ENCODE measurements around the gene ARHGAP22.

ARHGAP22 gene

DNA sequence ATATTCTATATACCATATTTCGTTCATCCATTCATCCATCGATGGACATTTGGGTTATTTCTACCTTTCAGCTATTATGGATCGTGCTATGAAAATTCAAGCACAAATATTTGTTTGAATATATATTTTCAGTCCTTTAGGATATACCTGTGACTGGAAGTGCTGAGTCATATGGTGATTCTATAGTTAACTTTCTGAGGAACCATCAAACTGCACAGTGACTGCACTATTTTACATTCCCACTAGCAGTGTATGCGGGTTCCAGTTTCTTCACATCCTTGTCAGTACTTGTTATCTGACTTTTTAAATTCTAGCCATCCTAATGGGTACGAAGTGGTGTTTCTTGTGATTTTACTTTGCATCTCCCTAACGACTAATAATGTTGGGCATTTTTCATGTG lies 194.4 kb downstream of the ARHGAP22 start:
- Histone ChIP-seq H4K8ac (ENCODE audit: low read length) (no peak overlapping the region), H3K23ac (ENCODE audit: low read length in 2 of 2) (no peak overlapping the region), H3K27me3 (ENCODE audit: control insufficient read depth in 1 of 2, insufficient read depth in 1 of 2, low read length in 2 of 2) (no peaks in the 10 kb centered on the region), H2BK5ac (ENCODE audit: low read depth, low read length, poor library complexity, severe bottlenecking) (no peak overlapping the region), H3K27ac (ENCODE audit: low read length, poor library complexity, severe bottlenecking) (no peak overlapping the region), H4K91ac (ENCODE audit: low read length) (no peak overlapping the region), H3K9ac (ENCODE audit: low read length) (no peak overlapping the region), H2AK5ac (ENCODE audit: low read length, severe bottlenecking) (no peak overlapping the region), H3K79me1 (replicated peaks; ENCODE audit: low read length, poor library complexity, severe bottlenecking) (peaks cover 9% of the 10 kb centered on the region), H3K18ac (ENCODE audit: low read depth in 1 of 2, low read length in 2 of 2) (no peak overlapping the region), H3K9me3 (ENCODE audit: control insufficient read depth, low read length) (peaks cover 27% of the 10 kb centered on the region), H3K4me3 (ENCODE audit: insufficient read depth in 1 of 2, low read depth in 1 of 2, low read length in 2 of 2) (no peak overlapping the region), H3K36me3 (ENCODE audit: control insufficient read depth in 1 of 2, insufficient read depth in 2 of 2, low read depth in 1 of 2, low read length in 2 of 2) (peaks cover 0 to 45% of the 10 kb centered on the region in 2 experiments), H2BK120ac (ENCODE audit: low read depth, low read length) (no peak overlapping the region), H3K4me2 (ENCODE audit: low read length, poor library complexity, severe bottlenecking) (no peak overlapping the region), H3K14ac (ENCODE audit: low read length in 2 of 2) (no peak overlapping the region), H3K4me1 (ENCODE audit: control insufficient read depth, insufficient read depth, low read depth, low read length) (peaks cover 2% of the 10 kb centered on the region), H2AFZ (ENCODE audit: low read depth, low read length) (no peak overlapping the region), H2BK15ac (ENCODE audit: low read depth, poor library complexity, severe bottlenecking) (no peak overlapping the region), H2BK12ac (ENCODE audit: low read length in 2 of 2) (no peak overlapping the region), H3K4ac (ENCODE audit: low read depth in 1 of 2, low read length in 2 of 2) (no peak overlapping the region)
- DNase-seq: no peak
- WGBS: 97% methylated on average over 3 of the region's 6 CpGs

DNA sequence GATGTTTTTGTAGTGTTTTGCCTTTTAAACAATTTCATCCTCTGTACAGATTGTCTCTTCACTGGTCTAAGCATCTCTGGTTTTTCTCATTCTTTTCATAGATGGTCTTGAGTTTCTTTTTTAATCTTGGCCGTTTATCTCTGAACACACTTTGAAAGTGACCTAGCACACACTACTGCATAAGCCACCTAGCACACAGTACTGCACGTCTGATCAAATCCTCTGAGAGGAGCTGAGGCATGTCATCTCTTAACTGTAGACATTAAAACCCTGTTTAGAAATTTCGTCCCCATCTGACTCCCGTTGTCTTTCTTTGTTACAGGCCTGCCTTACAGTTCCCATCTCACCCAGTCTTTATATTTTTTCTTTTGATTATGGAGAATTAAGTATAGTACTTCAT lies 198.2 kb downstream of the ARHGAP22 start:
- Histone ChIP-seq H2AK5ac (ENCODE audit: low read length, severe bottlenecking) (no peak overlapping the region), H2BK12ac (ENCODE audit: low read length in 2 of 2) (no peak overlapping the region), H3K9ac (ENCODE audit: low read length) (no peak overlapping the region), H3K14ac (ENCODE audit: low read length in 2 of 2) (no peak overlapping the region), H3K4me2 (ENCODE audit: low read length, poor library complexity, severe bottlenecking) (no peak overlapping the region), H3K23ac (ENCODE audit: low read length in 2 of 2) (no peak overlapping the region), H3K27ac (ENCODE audit: low read length, poor library complexity, severe bottlenecking) (no peak overlapping the region), H3K18ac (ENCODE audit: low read depth in 1 of 2, low read length in 2 of 2) (no peak overlapping the region), H3K36me3 (ENCODE audit: control insufficient read depth in 1 of 2, insufficient read depth in 2 of 2, low read depth in 1 of 2, low read length in 2 of 2) (peaks cover 0 to 31% of the 10 kb centered on the region in 2 experiments), H2BK15ac (ENCODE audit: low read depth, poor library complexity, severe bottlenecking) (no peak overlapping the region), H2BK5ac (ENCODE audit: low read depth, low read length, poor library complexity, severe bottlenecking) (no peak overlapping the region), H3K79me1 (replicated peaks; ENCODE audit: low read length, poor library complexity, severe bottlenecking) (peaks cover 7% of the 10 kb centered on the region), H4K8ac (ENCODE audit: low read length) (no peak overlapping the region), H3K27me3 (ENCODE audit: control insufficient read depth in 1 of 2, insufficient read depth in 1 of 2, low read length in 2 of 2) (no peaks in the 10 kb centered on the region), H3K9me3 (ENCODE audit: control insufficient read depth, low read length) (peaks cover 11% of the 10 kb centered on the region), H2AFZ (ENCODE audit: low read depth, low read length) (no peak overlapping the region), H4K91ac (ENCODE audit: low read length) (no peak overlapping the region), H3K4ac (ENCODE audit: low read depth in 1 of 2, low read length in 2 of 2) (no peak overlapping the region), H3K4me1 (ENCODE audit: control insufficient read depth, insufficient read depth, low read depth, low read length) (peaks cover 2% of the 10 kb centered on the region), H3K4me3 (ENCODE audit: insufficient read depth in 1 of 2, low read depth in 1 of 2, low read length in 2 of 2) (no peak overlapping the region), H2BK120ac (ENCODE audit: low read depth, low read length) (no peak overlapping the region)
- WGBS: 94% methylated on average over 2 of the region's 4 CpGs
- no peak for DNase-seq

DNA sequence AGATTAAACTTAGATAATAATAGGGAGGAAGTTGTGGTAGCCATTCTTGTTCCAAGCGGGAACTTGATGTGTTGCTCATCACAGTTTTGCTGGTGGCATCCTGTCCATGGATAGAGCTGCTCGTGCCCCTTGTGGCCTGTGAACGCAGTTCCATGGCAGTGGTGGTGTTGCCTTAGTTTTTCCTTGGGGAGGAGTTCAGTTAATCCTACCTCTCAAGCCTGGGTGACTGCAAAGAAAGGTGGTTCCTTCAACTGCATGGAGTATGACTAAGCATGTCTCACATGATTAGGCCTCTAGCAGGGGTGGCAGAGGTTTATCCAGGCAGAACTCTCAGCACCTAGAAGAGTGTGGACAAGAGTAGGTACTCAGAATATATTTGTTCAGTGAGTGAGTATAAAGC lies 198.7 kb downstream of the ARHGAP22 start:
- Histone ChIP-seq H3K4me3 (ENCODE audit: insufficient read depth in 1 of 2, low read depth in 1 of 2, low read length in 2 of 2) (no peak overlapping the region), H3K23ac (ENCODE audit: low read length in 2 of 2) (no peak overlapping the region), H3K14ac (ENCODE audit: low read length in 2 of 2) (no peak overlapping the region), H3K27ac (ENCODE audit: low read length, poor library complexity, severe bottlenecking) (peak overlapping the region; percentile 8), H3K4me1 (ENCODE audit: control insufficient read depth, insufficient read depth, low read depth, low read length) (peaks cover 2% of the 10 kb centered on the region), H2BK15ac (ENCODE audit: low read depth, poor library complexity, severe bottlenecking) (no peak overlapping the region), H3K27me3 (ENCODE audit: control insufficient read depth in 1 of 2, insufficient read depth in 1 of 2, low read length in 2 of 2) (no peaks in the 10 kb centered on the region), H4K8ac (ENCODE audit: low read length) (peak overlapping the region; percentile 75), H3K79me1 (replicated peaks; ENCODE audit: low read length, poor library complexity, severe bottlenecking) (peaks cover 7% of the 10 kb centered on the region), H3K4me2 (ENCODE audit: low read length, poor library complexity, severe bottlenecking) (no peak overlapping the region), H3K18ac (ENCODE audit: low read depth in 1 of 2, low read length in 2 of 2) (peak overlapping the region; percentile 46 to 54), H2AFZ (ENCODE audit: low read depth, low read length) (no peak overlapping the region), H2AK5ac (ENCODE audit: low read length, severe bottlenecking) (no peak overlapping the region), H2BK12ac (ENCODE audit: low read length in 2 of 2) (no peak overlapping the region), H3K4ac (ENCODE audit: low read depth in 1 of 2, low read length in 2 of 2) (no peak overlapping the region), H3K9ac (ENCODE audit: low read length) (no peak overlapping the region), H4K91ac (ENCODE audit: low read length) (no peak overlapping the region), H2BK5ac (ENCODE audit: low read depth, low read length, poor library complexity, severe bottlenecking) (no peak overlapping the region), H3K36me3 (ENCODE audit: control insufficient read depth in 1 of 2, insufficient read depth in 2 of 2, low read depth in 1 of 2, low read length in 2 of 2) (peaks cover 0 to 26% of the 10 kb centered on the region in 2 experiments), H2BK120ac (ENCODE audit: low read depth, low read length) (no peak overlapping the region), H3K9me3 (ENCODE audit: control insufficient read depth, low read length) (peaks cover 7% of the 10 kb centered on the region)
- peak; percentile 53 for DNase-seq
- WGBS: 69% methylated on average over 3 of the region's 3 CpGs

DNA sequence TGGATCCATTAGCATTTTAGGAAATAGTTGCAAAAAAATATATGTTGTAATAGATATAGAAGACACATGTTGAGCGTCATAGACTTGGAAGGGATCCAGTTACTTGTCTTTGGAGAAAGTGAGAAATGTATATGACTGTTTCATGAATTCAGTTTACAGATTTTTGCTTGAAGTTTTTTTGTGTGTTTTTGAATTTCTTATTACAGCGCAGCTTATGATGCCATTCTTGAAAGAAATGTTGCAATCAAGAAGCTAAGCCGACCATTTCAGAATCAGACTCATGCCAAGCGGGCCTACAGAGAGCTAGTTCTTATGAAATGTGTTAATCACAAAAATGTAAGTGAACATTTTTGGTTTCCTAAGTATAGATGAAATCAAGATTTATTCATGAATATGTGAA lies 200.2 kb downstream of the ARHGAP22 start:
- no peak overlapping the region for H3K4me2 ChIP-seq (ENCODE audit: low read length, poor library complexity, severe bottlenecking)
- peaks cover 7% of the 10 kb centered on the region for H3K79me1 ChIP-seq (replicated peaks; ENCODE audit: low read length, poor library complexity, severe bottlenecking)
- no peak overlapping the region for H2BK12ac ChIP-seq (ENCODE audit: low read length in 2 of 2)
- peaks cover 2% of the 10 kb centered on the region for H3K4me1 ChIP-seq (ENCODE audit: control insufficient read depth, insufficient read depth, low read depth, low read length)
- no peak overlapping the region for H4K8ac ChIP-seq (ENCODE audit: low read length)
- DNase-seq: no peak
- H2BK5ac ChIP-seq (ENCODE audit: low read depth, low read length, poor library complexity, severe bottlenecking): no peak overlapping the region
- peaks cover 0 to 11% of the 10 kb centered on the region in 2 experiments for H3K36me3 ChIP-seq (ENCODE audit: control insufficient read depth in 1 of 2, insufficient read depth in 2 of 2, low read depth in 1 of 2, low read length in 2 of 2)
- H3K18ac ChIP-seq (ENCODE audit: low read depth in 1 of 2, low read length in 2 of 2): no peak overlapping the region
- no peak overlapping the region for H2AK5ac ChIP-seq (ENCODE audit: low read length, severe bottlenecking)
- no peak overlapping the region for H2BK15ac ChIP-seq (ENCODE audit: low read depth, poor library complexity, severe bottlenecking)
- H3K27me3 ChIP-seq (ENCODE audit: control insufficient read depth in 1 of 2, insufficient read depth in 1 of 2, low read length in 2 of 2): no peaks in the 10 kb centered on the region
- no peak overlapping the region for H3K14ac ChIP-seq (ENCODE audit: low read length in 2 of 2)
- H3K23ac ChIP-seq (ENCODE audit: low read length in 2 of 2): no peak overlapping the region
- H3K9ac ChIP-seq (ENCODE audit: low read length): no peak overlapping the region
- no peak overlapping the region for H2AFZ ChIP-seq (ENCODE audit: low read depth, low read length)
- WGBS: 97% methylated on average over 3 of the region's 4 CpGs
- H3K9me3 ChIP-seq (ENCODE audit: control insufficient read depth, low read length): no peaks in the 10 kb centered on the region
- no peak overlapping the region for H3K27ac ChIP-seq (ENCODE audit: low read length, poor library complexity, severe bottlenecking)
- no peak overlapping the region for H2BK120ac ChIP-seq (ENCODE audit: low read depth, low read length)
- no peak overlapping the region for H3K4me3 ChIP-seq (ENCODE audit: insufficient read depth in 1 of 2, low read depth in 1 of 2, low read length in 2 of 2)
- no peak overlapping the region for H3K4ac ChIP-seq (ENCODE audit: low read depth in 1 of 2, low read length in 2 of 2)
- no peak overlapping the region for H4K91ac ChIP-seq (ENCODE audit: low read length)

Measured in mesenchymal stem cell (in vitro differentiated cells and primary cell).